Dermis microvascular lymphatic vessel endothelial cell (primary cell): ENCODE measurements around the gene SLC23A1. TPM values are rescaled to one million over a fixed set of nuclear protein-coding genes. Genes with fewer than 3 reads are reported as not detected.
A peak's percentile ranks its signal among the peaks of the same experiment; 100 is the strongest.
"Not testable (repeated sequence)": the region's sequence is repeated elsewhere in the genome, so short reads cannot be mapped to it uniquely, and the experiment has no call there.

Experiments
- DNase-seq, 2 donors: peaks; one replicate each; pipeline versions ENCODE4 v3.0.0 to v3.0.0-alpha.2; 2010; ENCODE audit warnings: low read depth in 2 of 2
- total RNA-seq: library from RNA; depleted of rRNA; stranded (reverse); fragments of >200 nt; gene quantifications from 2 replicates; pipeline ENCODE4 v1.2.1, GENCODE V29; 2014

Gene SLC23A1
- total RNA-seq, 1 donor from 2014 or later = not detected

DNA sequence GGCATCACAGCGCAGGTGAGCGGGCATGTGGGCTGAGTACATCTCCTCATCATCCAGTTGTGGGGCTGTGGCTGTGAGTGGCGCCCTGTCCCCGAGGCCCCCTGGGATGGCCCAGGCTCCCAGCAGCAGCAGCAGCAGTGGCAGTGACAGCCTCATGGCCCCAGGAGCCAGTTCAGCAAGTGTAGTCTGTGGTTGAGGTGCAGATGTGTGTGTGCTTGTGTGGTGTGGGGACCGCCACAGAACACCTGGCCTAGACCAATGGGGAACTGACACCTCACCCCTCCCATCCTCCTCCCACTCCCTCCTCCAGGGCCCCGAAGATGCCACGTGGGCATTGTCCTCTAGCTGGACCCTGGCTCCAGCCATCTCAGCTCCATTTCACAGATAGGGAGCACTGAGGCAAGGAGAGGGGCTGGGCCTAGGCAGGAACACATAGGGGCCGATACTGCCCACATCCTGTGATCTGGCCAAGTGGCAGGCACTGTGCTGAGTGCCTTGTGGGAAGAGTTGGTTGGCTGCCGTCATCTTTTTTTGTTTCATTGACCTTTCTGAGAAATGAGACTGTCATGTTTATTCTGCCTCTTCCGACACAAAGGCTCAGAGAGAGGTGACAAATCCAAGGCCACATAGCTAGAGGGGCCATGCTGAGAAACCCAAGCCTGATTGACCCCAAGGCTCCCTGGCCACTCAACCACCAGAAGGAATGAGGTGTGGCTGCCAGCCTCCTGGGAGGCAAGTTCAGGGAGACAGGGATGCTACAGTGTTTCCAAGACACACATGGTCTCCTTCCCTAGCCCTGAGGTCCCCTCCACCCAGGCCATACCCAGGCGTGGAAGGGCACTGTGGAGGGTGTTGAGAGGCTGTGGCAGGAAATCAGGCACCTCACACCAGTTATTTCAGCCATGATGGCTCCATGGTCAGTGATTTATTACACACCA, 6.9 kb upstream of the SLC23A1 start, which contains the start of gene MZB1:
TSS of gene MZB1 (minus strand) at position 213 of the 938 bp plus-strand sequence. CDS start at position 156, 57 bp downstream.
- DNase-seq = no peak

DNA sequence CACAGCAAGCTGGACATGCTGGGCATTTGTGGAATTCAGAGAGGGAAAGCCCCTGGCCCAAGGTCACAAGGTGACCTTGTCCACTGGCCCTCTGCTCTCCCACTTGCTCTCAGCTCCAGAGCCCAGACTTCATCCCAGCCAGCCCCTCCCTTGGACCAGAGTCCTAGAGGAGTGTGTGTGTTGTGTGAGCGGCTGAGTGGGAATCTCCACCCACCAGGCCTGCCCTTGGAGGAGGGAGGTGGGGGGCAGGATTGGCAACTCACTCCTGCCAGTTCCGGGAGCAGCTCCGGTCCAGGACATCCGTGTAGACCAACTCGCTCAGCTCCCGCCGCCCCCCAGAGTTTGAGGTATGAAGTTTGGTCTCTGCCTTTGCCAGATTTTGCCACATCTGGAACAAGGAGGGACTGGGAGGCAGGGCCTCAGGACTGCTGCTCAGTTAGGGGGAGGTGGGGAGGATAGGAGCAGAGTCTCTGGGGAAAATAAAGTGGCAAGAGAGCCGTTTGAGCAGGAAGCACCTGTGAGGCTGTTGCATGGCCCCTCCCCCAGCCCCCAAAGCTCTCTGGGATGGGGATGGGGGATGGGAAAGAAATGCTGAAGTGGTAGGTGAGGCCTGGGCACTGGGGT, 5.2 kb upstream of the SLC23A1 start:
- peak in 1 of 2 donors; percentile 55 for DNase-seq

DNA sequence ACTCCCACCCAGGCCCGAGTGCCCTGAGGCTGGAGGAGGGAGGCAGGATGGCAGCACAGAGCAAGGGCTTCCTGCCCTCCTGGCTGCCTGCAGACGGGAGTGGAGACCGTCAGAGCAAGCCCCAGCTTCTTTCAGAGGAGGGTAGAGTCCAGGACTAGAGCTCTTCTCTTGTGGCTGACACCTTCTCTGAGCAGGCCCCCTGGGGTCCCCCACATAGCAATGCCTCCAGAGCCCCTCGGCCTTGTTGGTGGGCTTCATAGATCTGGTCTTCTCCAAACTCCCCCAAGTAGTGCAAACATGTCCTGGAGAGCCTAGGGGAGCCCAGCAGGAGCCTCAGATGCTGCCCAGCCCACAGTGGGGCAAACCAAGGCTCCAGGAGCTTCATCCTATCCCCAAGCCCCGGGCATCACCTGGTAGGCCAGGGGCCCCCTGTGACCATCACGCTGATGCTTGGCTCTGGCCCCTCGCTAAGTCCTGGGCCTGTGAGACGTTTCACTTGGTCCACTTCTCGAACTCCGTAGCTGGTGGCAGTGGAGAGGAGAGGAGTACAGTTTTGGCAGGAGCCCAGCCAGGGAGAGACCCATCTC, 4.6 kb upstream of the SLC23A1 start:
- DNase-seq = no peak

- DNase-seq = not testable (repeated sequence)
These were observed 3.9 kb upstream of the SLC23A1 start for GRCh38 chr5:139386956-139387355.

DNA sequence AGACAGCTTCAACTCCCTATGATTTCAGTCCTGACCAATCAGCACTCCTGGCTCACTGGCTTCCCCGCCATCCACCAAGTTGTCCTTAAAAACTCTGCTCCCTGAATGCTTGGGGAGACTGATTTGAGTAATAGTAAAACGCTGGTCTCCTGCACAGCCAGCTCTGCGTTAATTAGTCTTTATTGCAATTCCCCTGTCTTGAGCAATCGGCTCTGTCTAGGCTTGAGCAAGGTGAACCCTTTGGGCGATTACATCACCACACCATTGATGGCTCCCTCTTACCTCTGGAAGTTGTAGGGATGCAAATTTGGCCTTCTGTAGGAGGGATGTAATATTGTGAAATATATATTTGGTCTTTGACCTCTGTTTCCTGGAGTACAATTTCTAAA, 2.9 kb upstream of the SLC23A1 start:
- no peak for DNase-seq

DNA sequence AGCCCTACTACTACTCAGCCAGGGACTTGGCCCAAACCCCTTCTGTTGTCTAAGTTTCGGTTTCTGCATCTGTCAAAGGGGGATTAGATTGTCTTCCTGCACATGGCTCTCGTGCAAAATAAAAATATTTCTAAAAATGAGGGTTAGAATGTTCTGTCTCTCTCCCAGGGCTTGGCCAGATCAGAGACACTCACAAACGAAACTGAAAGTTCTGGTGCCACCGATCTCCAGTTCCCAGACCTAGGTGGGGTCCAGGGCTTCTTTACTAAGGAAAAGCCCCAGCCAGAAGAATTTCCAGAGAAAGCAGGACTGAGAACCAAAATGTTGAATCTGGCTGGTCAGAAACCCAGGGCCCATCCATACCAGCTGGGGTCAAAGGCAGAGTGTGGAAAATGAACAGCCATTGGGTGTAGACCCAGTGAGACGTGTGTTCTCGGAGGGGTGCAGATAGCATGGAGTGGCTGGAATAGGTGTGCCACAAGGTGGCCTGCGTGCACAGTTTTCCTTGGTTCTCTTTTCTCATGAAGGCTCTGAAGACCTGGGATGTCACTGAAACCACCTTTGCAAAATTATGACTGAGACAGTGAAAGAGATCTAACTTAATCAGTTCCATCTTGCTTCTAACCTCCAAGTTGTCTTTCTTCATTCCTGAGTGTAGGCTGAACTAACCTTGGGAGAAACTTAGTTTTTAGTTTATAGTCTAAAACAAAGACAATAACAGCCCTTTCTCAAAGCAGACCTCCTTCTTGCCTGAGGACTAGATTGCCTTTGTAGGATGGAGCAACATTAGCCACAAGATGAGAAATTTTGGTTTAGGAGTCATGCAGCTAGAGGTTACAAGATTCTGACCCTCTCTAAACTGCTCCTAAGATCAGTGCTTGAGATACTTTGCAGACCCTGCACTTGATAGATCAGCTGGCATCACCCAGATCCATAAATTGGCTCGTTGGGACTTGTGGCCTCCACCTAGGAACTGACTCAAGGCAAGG, 2.3 kb upstream of the SLC23A1 start:
- DNase-seq = no peak

DNA sequence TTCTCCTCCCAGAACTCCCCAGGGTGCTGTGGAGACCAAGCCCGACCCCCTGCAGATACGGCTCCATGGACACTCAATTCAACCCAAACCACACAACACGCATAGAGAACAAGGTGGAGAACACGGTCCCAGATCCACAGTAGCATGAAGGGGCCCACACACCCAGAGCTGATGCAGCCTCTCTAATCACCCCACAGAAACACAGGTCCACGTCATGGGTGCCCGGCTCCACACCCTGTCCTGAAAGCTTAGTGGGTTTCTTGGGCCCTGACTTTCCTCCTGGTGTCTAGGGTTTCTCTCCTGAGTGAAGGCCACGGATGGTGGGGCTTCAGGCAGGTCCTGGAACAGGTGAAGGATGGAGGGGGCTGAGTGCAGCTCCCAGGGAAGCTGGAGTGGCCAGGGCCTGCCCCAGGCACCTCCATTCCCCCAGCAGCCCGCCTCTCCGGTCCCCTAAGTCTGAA, 1.5 kb upstream of the SLC23A1 start:
- DNase-seq = no peak

GRCh38 chr5:139383993-139384590, 995 bp upstream of the SLC23A1 start:
- no peak for DNase-seq

- no peak for DNase-seq
These were observed 290 bp downstream of the SLC23A1 start for GRCh38 chr5:139382807-139383206.

- no peak for DNase-seq
These were observed 998 bp downstream of the SLC23A1 start for GRCh38 chr5:139381837-139382761.

DNA sequence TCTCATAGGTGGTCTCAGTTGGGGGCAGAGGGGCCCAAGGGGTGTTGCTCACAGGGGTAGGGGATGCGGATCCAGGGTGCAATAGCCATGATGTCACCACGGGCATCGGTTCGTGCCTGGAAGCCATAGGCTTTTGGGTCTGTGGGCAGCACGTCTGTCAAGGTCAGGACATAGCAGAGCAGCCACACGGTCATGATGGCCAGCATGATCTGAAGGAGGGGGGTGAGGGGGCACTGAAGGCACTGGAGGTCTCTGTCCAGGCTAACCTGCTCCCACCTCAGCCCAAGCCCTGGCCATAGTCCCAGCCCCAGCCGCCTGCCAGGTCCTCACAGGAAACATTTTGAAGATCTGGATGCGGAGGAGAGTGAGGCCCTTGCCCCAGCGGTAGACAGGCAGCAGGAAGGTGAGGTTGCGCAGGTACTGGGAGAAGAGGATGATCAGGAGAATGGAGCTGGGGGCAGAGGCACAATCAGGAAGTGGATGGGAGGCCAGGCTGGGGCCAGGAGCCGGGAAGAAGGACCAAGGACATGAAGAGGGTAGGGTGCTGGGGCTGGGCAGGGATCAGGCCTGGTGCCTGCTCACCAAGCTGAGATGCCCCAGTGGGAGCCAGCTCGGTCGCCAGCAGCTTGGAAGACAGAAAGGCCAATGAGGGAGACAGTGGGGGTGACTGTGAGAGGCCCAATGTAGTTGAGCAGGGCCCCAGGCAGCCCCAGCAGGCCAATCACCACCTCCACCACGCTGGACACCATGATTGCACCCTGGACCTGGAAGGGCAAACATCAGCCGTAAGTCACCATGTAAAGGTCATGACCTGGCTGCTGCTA, 3.3 kb downstream of the SLC23A1 start:
- no peak for DNase-seq

- DNase-seq = no peak
These were observed 4.1 kb downstream of the SLC23A1 start for GRCh38 chr5:139378941-139379361.

GRCh38 chr5:139378101-139378825, 4.8 kb downstream of the SLC23A1 start:
- DNase-seq = no peak

- DNase-seq = no peak
These were observed 5.9 kb downstream of the SLC23A1 start for GRCh38 chr5:139377226-139377625.

- DNase-seq = no peak
These were observed 6.7 kb downstream of the SLC23A1 start for GRCh38 chr5:139376364-139376763.

DNA sequence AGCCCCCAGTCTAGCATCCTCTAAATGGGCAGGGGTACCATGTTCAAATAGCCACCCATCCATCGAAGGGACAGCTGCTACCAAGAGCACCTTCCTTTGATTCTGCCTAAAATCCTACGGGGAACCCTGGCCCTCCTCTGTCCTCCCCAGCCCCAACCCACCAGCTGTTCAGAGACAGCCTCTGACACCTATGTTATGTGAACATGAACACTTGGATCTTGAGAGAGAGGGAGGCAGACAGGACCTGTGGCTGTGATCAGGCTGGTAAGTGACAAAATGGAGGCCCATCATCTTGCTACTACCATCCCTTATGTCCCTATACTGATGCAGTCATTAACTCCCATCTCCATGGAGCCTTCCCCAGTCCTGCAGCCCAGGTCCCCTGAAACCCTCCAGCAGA, 8.2 kb downstream of the SLC23A1 start:
- DNase-seq = no peak

GRCh38 chr5:139371482-139372435, 11.3 kb downstream of the SLC23A1 start:
- DNase-seq = no peak
